Lung (tissue), 12 donors: ENCODE results near the gene DR1. TPM values are rescaled to one million over a fixed set of nuclear protein-coding genes. Genes with fewer than 3 reads are reported as not detected.

Experiments
- ATAC-seq: fragments of 200-7000 bp; cut with Tn5 transposase; one replicate; pipeline ENCODE4 v1.9.1; 2020; ENCODE audit warnings: moderate number of reproducible peaks; ENCODE audit not compliant: insufficient read depth, low FRiP score
- DNase-seq, 3 donors: peaks; one replicate each; pipeline ENCODE4 v3.0.0-alpha.2; 2013 to 2017
- H3K27ac ChIP-seq, 2 donors: one replicate each; pipeline ENCODE4 v1.5.1; 2013; ENCODE audit warnings: mild to moderate bottlenecking in 2 of 2, moderate library complexity in 2 of 2, control low read depth in 1 of 2, inconsistent platforms in 1 of 2, low read depth in 1 of 2, low read length in 1 of 2
- H3K27me3 ChIP-seq, 3 donors: one replicate each; pipeline ENCODE4 v1.5.1; 2013; ENCODE audit warnings: low read length in 2 of 3; ENCODE audit not compliant: control insufficient read depth in 3 of 3, insufficient read depth in 3 of 3
- H3K36me3 ChIP-seq, 4 donors: one replicate each; pipeline ENCODE4 v1.5.1; 2013; ENCODE audit warnings: low read length in 4 of 4, mild to moderate bottlenecking in 1 of 4, moderate library complexity in 1 of 4; ENCODE audit not compliant: control insufficient read depth in 4 of 4, insufficient read depth in 4 of 4
- H3K4me1 ChIP-seq, 5 donors: one replicate each; pipeline ENCODE4 v1.5.1; 2013; ENCODE audit warnings: low read length in 5 of 5, mild to moderate bottlenecking in 2 of 5, moderate library complexity in 1 of 5; ENCODE audit not compliant: control insufficient read depth in 5 of 5, insufficient read depth in 5 of 5
- H3K4me3 ChIP-seq: one replicate; pipeline ENCODE4 v1.5.1; 2013; ENCODE audit warnings: mild to moderate bottlenecking, control low read depth, moderate library complexity
- H3K9ac ChIP-seq, 2 donors: one replicate each; pipeline ENCODE4 v1.5.1; 2013; ENCODE audit warnings: low read length in 2 of 2, control low read depth in 1 of 2; ENCODE audit not compliant: insufficient read depth in 1 of 2
- H3K9me3 ChIP-seq, 4 donors: one replicate each; pipeline ENCODE4 v1.5.1; 2013; ENCODE audit warnings: low read length in 3 of 4, mild to moderate bottlenecking in 1 of 4, moderate library complexity in 1 of 4; ENCODE audit not compliant: control insufficient read depth in 4 of 4, insufficient read depth in 3 of 4
- WGBS, 2 donors: extraction: QIAGEN DNeasy Blood & Tissue Kit; methylation state at CpG; one replicate each; pipeline ENCODE4 v1.1.7; 2013; 5-methylcytosine and 5-hydroxymethylcytosine counted together
- polyA plus RNA-seq, 2 donors: library from polyadenylated mRNA; stranded (reverse); fragments of 200-250 nt; gene quantifications; one replicate each; pipeline ENCODE4 v1.2.1, GENCODE V29; 2013
- total RNA-seq, 2 donors: library from RNA; depleted of rRNA in 1 of 2; stranded (reverse); fragments of >200 nt in 1 of 2; gene quantifications; one replicate each; pipeline ENCODE4 v1.2.1, GENCODE V29; 2014 to 2021
- TF ChIP-seq, protein P1 (sequence below): IDR thresholded peaks from 2 replicates; pipeline ENCODE4 v1.5.1; 2012; ENCODE audit warnings: mild to moderate bottlenecking; ENCODE audit errors: control extremely low read depth, extremely low read depth
- donor health status: control.
- donor health status: control.
- donor health status: Bipolar disorder and iron deficiency.
- donor health status: healthy.
- donor health status: DM: yes; HTN: yes; CAD: no.

Gene DR1
- total and polyA plus RNA-seq, 4 donors, result 10.5 to 59.5 (median 34.4) TPM

- Histone ChIP-seq H3K4me1 (peaks cover 0 to 6% (median 4%) of the 10 kb centered on the region in 5 donors), H3K27me3 (no peaks in the 10 kb centered on the region), H3K36me3 (peaks cover 8 to 36% (median 11%) of the 10 kb centered on the region in 4 donors), H3K9ac (no peak overlapping the region), H3K27ac (no peak overlapping the region), H3K9me3 (no peaks in the 10 kb centered on the region), H3K4me3 (no peak overlapping the region)
- DNase-seq, result no peak
- TF ChIP-seq, protein P1, sequence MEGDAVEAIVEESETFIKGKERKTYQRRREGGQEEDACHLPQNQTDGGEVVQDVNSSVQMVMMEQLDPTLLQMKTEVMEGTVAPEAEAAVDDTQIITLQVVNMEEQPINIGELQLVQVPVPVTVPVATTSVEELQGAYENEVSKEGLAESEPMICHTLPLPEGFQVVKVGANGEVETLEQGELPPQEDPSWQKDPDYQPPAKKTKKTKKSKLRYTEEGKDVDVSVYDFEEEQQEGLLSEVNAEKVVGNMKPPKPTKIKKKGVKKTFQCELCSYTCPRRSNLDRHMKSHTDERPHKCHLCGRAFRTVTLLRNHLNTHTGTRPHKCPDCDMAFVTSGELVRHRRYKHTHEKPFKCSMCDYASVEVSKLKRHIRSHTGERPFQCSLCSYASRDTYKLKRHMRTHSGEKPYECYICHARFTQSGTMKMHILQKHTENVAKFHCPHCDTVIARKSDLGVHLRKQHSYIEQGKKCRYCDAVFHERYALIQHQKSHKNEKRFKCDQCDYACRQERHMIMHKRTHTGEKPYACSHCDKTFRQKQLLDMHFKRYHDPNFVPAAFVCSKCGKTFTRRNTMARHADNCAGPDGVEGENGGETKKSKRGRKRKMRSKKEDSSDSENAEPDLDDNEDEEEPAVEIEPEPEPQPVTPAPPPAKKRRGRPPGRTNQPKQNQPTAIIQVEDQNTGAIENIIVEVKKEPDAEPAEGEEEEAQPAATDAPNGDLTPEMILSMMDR, result no peak
- ATAC-seq, result no peak
- WGBS, 2 donors, result 44 to 78% methylated on average over 6 of the region's 6 CpGs
Observed at GRCh38 chr1:93358293-93358692, 12.6 kb downstream of the DR1 start.

DNA sequence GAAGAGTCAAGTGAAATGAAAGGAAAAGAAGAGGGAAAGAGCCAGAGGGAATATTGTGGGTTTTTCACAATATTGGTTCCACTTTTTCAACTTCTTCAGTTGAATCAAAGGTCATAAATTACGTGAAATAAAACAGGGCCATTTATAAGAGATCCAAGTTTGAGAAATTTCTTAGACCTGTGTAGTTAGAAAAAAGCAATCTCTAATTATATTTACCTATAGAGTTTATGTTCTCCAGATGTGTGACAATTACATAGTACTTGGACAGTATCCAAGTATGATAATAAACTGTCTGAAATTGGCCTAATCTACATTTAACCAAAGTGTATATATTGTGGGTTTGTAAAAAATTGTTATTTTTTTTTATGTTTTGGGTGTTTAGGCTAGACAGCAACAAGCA lies 14.4 kb downstream of the DR1 start:
- no peak for ATAC-seq
- WGBS, 2 donors, result 87 to 88% methylated on average over 1 of the region's 1 CpG
- Histone ChIP-seq H3K9ac (no peak overlapping the region), H3K4me3 (no peak overlapping the region), H3K4me1 (peaks cover 0 to 6% (median 0%) of the 10 kb centered on the region in 5 donors), H3K9me3 (no peaks in the 10 kb centered on the region), H3K27me3 (no peaks in the 10 kb centered on the region), H3K27ac (no peak overlapping the region), H3K36me3 (peaks cover 7 to 33% (median 12%) of the 10 kb centered on the region in 4 donors)
- TF ChIP-seq, protein P1, result no peak
- no peak for DNase-seq

GRCh38 chr1:93362237-93362636 lies 16.5 kb downstream of the DR1 start:
- H3K4me1 ChIP-seq, result peaks cover 0 to 6% (median 0%) of the 10 kb centered on the region in 5 donors
- no peaks in the 10 kb centered on the region for H3K9me3 ChIP-seq
- TF ChIP-seq, protein P1, result no peak
- H3K36me3 ChIP-seq, result peaks cover 7 to 34% (median 12%) of the 10 kb centered on the region in 4 donors
- no peak for ATAC-seq
- DNase-seq, result no peak
- no peak overlapping the region for H3K4me3 ChIP-seq
- no peaks in the 10 kb centered on the region for H3K27me3 ChIP-seq
- H3K27ac ChIP-seq, result no peak overlapping the region
- no peak overlapping the region for H3K9ac ChIP-seq
- WGBS, 2 donors, result 68 to 89% methylated on average over 3 of the region's 3 CpGs

DNA sequence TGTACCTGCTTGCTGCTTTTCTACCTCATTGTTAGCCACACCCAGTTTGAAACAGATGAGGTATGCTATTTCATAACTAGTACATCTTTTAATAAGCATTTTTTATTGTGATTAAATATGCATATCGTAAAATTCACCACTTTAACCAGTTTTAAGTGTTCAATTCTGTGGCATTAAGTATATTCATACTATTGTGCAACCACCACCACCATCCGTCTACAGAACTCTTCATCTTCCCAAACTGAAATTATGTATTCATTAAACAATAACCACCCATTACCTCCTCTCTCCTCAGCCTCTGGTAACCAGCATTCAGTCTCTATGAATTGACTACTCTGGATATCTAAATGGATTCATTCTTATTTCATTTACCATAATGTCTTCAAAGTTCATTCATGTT lies 20.1 kb downstream of the DR1 start:
- H3K36me3 ChIP-seq, result peaks cover 3 to 23% (median 5%) of the 10 kb centered on the region in 4 donors
- H3K27me3 ChIP-seq, result no peaks in the 10 kb centered on the region
- ATAC-seq (no peak), DNase-seq (no peak)
- no peak overlapping the region for H3K27ac ChIP-seq
- no peak overlapping the region for H3K9ac ChIP-seq
- no peak overlapping the region for H3K4me3 ChIP-seq
- no peaks in the 10 kb centered on the region for H3K9me3 ChIP-seq
- WGBS, 2 donors, result 76 to 77% methylated on average over 2 of the region's 2 CpGs
- TF ChIP-seq, protein P1, result no peak
- H3K4me1 ChIP-seq, result no peaks in the 10 kb centered on the region
